AG09309 (cell line): ENCODE results near the gene ARHGAP26.
A peak's percentile ranks its signal among the peaks of the same experiment; 100 is the strongest.

Source experiments
- DNase-seq: peaks from one replicate; pipeline ENCODE4 v3.0.0-alpha.2; 2010; ENCODE audit warnings: low read depth
- H3K4me3 ChIP-seq: 2 replicates; pipeline ENCODE4 v1.5.1; 2011; ENCODE audit warnings: mild to moderate bottlenecking, low read depth, low read length, moderate library complexity; ENCODE audit not compliant: control insufficient read depth
- CTCF ChIP-seq: IDR thresholded peaks from 2 replicates; pipeline ENCODE4 v1.5.1; 2011; ENCODE audit warnings: mild to moderate bottlenecking, low read depth, low read length, inconsistent platforms; ENCODE audit not compliant: insufficient read depth, control insufficient read depth; ENCODE audit errors: missing control alignments

The ARHGAP26 gene

GRCh38 chr5:143233031-143233430 is 462.9 kb downstream of the ARHGAP26 start:
- no peak for TF ChIP-seq CTCF
- no peak overlapping the region for H3K4me3 ChIP-seq
- peak; percentile 45 for DNase-seq

GRCh38 chr5:143234162-143234842 is 464.1 kb downstream of the ARHGAP26 start:
- TF ChIP-seq CTCF = no peak
- no peak overlapping the region for H3K4me3 ChIP-seq
- no peak for DNase-seq

DNA sequence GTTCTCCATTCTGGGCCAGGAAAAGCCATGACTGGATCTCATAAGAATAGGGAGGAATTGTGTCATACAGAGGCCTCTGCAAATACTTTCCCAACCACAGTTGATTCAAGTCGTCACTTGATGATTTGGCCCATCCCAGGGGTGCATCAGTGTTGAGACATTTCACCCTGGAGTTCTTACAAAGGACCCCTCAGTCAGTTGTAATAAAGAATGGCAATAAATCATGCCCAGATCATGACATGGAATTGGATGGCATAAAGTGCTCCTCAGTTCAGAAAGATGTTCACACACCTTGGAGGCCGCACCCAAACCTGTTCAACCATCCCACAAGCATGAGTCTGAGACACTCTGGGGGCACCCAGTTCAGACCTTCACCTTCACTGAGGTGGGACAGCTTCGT is 465.2 kb downstream of the ARHGAP26 start:
- DNase-seq = peak; percentile 71
- H3K4me3 ChIP-seq = no peak overlapping the region
- TF ChIP-seq CTCF = no peak

GRCh38 chr5:143236682-143237081 is 466.5 kb downstream of the ARHGAP26 start:
- no peak for TF ChIP-seq CTCF
- no peak overlapping the region for H3K4me3 ChIP-seq
- DNase-seq = no peak

DNA sequence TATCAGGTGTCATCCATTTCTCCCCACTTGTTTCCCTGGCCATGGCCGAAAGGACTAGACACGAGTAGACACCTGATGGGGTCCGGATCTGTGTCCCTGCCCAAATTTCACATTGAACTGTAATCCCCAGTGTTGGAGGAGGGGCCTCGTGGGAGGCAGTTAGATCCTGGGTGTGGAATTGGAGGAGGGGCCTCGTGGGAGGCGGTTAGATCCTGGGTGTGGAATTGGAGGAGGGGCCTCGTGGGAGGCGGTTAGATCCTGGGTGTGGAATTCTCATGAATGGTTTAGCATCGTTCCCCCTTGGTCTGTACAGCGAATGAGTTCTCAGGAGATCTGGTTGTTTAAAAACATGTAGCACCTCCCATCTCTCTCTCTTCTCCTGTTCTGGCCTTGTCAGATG is 467.5 kb downstream of the ARHGAP26 start:
- DNase-seq = no peak
- H3K4me3 ChIP-seq = no peak overlapping the region
- TF ChIP-seq CTCF = no peak

- no peak overlapping the region for H3K4me3 ChIP-seq
- no peak for DNase-seq
- TF ChIP-seq CTCF = no peak
These were observed 468.4 kb downstream of the ARHGAP26 start for GRCh38 chr5:143238620-143239019.
